ENCODE results near the gene STK32C.

The STK32C gene

DNA sequence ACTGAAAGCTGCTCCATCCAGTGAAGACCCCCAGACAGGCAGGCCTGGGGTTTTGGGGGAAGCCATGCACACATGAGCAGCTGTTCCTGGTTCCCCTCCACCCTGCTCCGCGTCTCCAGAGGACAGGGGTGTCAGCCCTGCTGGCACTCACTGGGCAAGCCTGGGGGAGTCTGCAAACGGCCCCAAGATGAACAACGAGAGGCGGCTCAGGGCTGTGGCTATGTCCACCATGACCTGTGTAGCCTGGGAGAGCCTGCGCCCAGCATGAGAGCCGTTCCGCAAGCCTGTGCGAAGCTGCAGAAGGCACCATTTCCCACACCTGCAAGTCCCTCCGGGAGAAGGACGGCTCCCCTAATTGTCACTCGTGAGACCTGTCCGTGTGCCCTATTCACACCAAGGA, 61.5 kb downstream of the STK32C start:
- DNase-seq (ENCODE audit: low read depth), result no peak

DNA sequence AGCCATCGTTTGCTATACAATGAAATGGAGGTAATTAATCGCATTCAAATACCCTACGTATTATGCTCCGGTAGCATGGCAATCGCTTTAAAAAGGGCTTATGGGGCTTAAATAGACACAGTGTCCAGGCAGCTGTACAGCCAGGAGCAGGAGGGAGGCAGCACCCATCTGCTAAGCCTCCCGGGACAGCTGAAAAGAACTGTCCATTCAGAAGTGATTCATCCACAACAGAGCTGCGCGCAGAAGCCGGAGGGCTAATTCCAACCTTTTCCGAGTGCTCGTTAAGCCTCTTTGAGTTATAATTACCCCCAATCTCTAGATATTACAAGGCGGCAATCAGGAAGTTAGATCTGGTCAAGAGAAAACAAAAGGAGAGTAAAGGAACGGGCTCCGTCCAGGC, 62.7 kb downstream of the STK32C start:
- no peak for DNase-seq (ENCODE audit: low read depth)

DNA sequence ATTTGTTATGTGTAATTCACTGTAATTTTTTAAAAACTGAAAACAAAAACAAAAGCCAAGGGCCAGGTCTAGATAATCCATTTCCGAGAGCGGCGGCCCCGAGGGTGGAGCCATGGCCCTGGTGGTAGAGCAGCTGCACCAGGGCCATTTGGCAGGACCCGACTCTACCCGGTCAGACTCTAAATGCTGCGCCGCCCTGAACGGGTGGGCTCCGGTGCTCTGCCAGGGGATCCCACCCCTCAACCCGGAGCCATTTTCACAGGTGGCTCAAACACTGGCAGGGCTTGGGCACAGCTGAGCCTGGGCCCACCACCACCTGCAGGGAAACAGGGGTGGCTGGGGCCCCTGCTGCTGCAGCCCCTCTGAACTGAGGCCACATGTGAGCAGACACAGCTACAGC, 64.1 kb downstream of the STK32C start:
- no peak for DNase-seq (ENCODE audit: low read depth)

DNA sequence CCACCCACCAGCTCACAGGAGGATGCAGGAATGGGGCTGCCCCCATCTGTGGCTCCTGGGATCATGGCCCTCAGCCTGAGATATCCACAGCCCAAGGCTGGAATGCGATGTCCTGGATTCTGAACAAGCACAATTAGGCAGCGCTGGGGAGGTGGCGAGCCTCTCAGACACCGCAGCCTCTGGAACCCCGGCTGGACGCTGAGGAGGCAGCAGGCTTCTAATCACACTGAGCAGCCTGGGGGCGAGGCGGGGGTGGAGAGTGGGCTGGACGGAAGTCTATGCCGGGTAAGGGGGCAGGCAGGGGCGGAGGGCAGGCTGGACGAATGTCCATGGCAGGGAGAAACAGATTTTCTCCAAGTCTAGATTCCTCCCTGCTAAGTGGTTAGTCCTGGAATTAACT, 64.6 kb downstream of the STK32C start:
- DNase-seq (ENCODE audit: low read depth), result no peak

DNA sequence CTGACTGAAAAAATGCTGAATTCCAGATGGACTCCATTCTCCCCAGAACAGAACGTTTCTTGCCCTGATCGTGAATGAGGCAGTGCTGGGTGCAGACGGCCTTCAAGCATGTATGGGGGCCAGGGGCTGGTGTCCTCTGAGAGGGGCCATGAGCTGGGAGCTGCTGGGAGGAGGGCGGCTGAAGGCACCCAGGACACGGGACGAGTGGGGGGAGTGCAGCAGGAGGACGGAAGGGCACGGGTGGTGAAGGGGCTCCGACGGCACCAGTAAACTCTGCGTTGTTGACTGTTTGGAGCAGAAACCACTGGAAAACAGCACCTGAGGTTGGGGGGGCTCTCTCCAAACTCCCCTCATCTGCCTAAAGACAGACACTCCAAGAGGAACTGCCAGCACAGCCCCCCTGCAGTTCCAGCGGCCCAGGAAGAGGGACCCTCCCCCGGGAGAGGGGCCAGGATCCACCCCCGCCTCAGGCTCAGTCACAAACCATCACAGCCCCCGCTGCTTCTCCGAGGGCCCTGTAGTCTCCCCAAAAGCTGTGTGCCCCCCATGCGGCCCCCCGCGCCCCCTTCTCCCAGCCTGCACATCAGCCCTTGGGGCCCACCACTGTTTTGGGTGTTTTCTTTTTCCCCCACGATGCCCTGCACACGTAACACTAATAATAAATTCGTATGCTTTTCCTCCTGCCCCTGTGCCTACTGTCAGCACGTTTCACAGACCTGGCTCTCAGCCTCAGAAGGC, 65.5 kb downstream of the STK32C start:
- no peak for DNase-seq (ENCODE audit: low read depth)

DNA sequence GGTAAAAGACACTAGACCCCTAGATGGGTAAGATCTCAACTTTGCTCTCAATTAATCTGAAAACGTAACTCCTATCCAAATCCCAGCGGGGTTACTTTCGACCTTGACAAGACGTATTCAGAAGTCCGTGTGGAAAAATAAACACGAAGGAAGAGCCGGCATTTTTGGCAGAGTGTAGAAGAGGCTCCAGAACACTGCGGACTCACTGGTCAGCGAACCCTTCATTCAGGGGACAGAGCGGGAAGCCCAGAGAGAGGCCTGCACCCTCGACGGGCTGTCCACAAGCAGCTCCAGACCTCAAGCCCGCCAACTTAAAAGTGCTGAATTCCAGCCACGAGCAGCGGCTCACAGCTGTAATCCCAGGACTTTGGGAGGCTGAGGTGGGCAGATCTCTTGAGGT, 66.3 kb downstream of the STK32C start:
- DNase-seq (ENCODE audit: low read depth), result no peak

DNA sequence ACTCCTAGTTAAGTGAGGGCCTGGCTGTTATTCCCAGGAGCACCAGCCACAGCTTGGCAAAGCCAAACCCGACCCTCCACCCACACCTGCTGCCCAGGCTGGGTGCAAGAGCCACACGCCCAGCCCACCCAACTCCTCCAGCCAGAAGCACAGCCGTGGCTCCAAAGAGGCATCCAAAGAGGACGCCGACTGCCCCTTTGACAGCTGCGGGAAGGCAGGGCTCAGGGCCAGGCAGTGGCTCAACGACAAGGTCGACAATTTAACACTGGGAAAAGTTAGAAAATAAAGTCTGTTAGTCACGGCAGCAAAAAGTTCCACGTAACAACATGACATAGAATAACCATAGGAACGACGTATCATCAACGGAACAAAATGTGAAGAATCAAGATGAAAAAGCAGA, 66.7 kb downstream of the STK32C start:
- DNase-seq (ENCODE audit: low read depth), result no peak

DNA sequence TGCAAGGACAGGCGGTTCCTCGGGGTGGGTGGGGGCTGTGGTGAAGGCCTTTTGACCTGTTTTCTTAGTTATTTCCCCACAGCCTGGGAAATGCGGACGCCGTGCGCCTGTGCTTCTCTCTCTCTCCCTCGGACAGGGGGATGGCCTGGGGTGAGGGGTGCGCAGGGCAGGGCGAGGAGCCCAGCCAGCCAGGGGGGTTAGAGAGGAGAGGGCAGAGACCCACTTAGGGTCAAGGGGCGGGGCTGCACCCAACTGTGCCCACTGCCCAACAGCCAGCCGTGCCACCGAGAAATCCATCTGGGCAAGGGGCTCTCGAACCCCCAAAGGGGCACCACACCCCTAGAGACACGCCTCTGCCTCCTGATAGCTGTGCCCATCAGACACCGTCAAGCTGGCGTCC, 67.2 kb downstream of the STK32C start:
- no peak for DNase-seq (ENCODE audit: low read depth)

DNA sequence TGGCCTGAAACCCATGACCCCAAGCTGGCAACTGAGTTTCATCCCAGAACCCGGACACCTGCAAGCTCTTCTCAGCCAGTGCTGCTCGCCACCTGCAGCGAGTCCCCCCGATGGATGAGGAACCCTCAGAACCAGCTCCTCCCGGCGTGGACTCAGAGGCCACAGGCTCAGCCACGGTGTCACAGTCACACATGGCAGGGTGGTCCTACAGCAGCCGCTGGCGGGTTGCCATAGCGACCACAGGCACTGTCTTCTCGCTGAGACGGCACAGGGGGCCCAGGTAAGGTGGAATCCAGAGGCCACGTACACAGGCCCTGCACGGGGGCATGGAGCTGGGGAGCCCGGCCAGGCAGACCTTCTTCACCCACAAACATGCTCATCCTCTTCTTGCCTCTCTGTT, 67.6 kb downstream of the STK32C start:
- no peak for DNase-seq (ENCODE audit: low read depth)

DNA sequence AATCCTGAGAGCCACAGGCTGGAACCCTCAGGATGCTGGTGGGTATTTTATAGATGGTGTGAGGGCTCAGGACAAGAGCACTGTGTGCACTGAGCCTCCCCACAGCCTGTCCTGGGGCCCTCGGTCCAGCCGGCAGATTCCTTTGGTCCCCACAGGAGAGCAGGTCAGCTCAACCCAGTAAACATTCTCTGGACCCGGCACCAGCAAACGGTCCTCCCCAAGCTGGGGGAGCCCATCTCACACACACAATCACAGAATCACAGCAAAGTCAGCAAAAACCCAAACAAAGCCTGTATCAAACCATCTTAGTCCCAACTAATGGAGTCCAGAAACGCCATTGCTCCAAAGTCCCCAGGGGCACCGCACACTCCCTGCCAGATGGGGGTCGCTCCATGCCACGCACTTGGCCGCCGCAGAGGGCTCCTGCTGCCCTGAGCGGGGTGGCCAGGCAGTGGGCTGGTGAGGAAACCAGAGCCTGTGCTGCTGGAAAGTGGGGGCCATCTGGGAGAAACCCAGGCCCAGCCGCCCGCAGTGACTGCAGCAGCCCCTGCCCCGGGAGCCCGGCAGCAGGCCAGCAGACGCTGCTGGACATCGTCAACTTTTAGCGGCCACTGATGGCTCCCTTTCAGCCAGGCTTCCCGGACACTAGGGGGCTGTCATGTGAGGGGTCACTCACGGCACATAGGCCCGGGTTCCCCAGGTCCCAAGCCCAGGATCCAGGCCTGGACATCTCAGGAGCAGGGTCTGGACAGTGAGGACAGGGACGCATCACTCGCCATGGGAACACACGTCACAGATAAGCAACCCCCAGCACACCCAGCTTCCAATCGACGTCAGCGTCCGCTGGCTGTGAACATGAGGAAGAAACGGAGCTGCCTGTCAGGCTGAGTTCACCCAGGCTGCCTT, 68.4 kb downstream of the STK32C start:
- no peak for DNase-seq (ENCODE audit: low read depth)

DNA sequence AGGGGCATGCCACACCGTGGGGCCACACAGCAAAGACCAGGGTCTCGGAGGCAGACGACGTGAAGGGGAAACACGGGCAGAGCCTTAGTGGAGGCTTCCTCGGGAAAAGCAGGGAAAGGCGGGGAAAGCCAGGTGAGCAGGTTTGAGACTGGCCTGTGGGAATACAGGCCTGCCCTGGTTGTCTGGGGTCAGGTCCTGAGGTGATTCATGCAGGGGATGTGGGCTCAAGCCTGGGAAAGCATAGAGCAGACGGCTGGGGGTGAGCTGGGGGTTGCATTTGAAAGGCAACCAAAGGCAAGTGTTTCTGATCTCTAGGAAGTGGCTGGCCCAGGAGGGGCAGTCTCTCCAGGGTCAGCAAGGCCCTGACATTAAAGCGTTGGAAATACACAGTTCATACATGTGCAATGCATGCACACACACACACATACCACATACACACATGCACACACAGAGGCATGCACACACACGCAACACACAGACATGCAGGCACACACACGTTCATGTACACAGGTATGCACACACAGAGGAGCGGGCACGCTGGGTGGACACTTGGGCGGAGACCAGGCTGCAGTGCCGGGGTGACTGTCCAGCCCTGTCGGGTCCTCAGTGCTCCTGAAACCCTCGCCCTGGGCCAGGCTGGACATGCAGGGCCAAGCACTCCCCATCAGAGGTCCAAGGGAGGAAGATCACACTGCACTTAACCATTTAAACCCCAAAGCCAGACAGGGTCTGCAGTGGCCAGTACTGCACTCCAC, 69.2 kb downstream of the STK32C start:
- DNase-seq (ENCODE audit: low read depth), result no peak

DNA sequence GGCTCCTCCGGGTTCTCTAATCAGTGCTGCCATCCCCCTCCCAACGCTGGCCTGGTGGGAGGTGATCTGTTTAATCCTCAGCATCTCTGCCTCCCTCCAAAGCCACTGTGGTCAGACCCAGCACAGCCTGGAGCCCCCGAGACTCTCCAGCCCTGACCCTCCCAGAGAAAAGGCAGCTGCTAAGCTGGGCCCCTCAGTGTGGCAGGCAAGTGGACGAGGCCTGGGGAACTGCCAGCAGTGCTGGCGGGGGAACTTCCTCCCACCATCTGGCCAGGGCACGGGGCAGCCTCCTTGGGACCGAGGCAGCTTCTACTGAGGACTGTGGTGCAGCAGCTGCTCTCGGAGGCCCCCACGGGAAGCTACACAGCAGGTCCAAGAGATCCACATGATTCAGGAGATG, 69.9 kb downstream of the STK32C start:
- no peak for DNase-seq (ENCODE audit: low read depth)

DNA sequence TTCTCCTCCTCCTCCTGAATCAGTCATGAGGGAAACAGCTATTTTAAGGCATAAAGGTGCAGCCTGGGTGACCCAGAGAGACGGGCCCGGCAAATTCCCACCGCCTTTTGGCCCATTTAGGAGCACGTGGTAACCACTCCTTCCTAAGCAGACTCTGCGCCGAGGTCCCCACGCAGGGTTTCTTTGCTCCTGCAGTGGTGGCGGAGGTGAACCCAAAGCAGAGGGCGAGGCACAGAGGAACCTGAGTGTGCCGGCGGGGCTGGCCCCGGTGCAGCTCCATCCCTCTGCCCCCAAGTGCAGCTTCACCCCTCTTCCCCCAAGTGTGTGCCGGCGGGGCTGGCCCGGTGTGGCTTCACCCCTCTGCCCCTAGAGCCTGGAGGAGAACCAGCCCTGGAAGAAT, 70.4 kb downstream of the STK32C start:
- no peak for DNase-seq (ENCODE audit: low read depth)

DNA sequence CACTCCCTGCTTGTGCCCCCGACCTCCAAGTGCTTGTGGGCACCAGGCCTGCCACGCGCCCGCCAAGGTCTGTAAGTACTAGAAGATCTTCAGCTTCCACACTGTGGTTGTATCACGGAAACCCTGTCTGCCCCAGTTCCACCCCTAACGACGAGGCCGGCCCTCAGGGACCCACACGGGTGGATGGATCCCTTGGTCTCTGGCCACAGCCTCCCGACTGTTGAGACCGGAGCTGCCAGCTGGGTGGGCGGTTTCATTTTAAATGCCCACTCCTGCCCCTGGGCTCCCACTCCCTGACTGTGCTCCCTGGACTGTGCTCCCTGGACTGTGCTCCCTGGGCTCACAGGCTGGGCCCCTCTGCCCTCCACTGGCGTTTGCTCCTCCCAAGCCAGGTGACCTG, 70.9 kb downstream of the STK32C start:
- no peak for DNase-seq (ENCODE audit: low read depth)

DNA sequence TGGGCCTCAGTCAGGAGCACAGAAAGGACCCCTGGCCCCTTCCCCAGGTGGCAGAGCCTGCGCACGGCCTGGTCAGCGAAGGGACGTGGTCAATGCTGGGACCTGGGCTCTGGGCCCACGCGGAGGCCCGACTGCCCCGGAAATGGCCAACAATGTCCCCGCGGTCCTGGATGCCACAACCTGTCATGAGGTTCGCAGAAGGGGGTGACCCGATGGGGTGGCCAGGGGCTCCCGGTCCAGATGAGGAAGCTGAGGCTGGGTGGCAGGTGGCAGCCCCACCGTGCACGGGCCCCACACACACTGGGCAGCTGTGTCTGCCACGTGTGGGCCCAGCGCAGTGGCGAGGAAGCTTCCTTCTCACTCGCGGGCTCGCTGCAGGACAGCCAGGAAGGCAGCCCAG, 71.6 kb downstream of the STK32C start:
- DNase-seq (ENCODE audit: low read depth), result no peak

DNA sequence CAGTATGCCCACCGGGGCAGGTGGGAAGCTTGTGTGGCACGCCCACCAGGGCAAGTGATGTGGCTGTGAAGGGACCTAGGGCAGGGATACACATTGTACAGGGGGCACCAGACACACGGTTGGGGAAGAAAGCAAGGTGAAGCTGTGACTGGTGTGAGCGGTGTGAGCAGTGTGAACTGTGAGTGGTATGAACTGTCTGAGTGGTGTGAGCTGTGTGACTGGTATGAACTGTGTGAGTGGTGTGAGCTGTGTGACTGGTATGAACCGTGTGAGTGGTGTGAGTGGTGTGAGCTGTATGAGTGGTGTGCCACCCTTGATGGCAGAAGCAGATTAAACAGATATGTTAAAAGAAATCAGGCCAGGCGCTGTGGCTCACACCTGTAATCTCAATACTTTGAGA, 72.9 kb downstream of the STK32C start:
- DNase-seq (ENCODE audit: low read depth), result no peak

DNA sequence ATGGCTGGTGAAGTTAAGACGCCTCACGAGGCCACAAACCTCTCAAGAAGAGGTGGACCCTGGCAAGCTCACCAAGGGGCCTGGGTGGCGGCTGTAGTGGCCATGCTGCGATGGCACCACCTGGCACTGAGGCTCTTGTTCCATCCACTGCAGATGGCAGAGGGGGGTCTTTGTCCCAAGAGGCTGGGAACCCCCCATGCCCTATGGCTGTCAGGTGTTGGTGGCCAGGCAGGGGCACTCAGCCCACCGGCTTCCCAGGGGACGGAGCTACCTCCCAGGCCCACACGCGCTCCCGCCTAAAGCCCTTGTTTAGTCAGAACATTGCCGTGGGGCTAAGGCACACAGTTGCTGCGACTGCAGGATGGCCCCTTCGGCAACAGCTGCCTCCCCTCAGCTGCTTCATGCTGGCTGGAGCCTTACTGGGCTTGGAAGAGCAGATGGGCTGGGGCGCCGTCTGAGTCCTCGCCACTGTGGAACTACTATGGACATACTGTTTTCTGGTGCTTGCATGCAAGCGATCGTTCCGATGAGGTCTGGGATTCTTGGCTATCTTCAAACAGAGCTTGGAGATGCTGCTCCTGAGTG, 74.2 kb downstream of the STK32C start:
- no peak for DNase-seq (ENCODE audit: low read depth)

DNA sequence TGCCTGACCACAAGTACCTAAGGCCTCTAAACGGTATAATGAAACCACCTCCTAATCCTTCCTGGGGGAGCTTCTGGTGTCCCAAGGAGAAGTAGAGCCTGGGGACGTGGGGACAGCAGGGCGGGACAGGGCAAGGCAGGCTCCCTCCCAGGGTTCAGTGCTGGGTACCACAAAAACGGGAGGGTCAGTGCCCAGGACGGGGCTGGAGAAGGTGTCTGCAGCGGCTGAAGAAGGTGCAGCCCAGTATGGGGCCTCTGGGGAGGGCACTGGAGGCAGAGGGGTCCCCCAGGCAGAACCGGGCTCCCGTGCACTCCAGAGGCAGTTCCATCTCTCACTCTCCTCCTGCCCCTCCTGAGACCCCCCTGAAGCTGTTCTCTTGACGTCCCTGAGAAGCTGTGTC, 74.8 kb downstream of the STK32C start:
- DNase-seq (ENCODE audit: low read depth), result no peak

DNA sequence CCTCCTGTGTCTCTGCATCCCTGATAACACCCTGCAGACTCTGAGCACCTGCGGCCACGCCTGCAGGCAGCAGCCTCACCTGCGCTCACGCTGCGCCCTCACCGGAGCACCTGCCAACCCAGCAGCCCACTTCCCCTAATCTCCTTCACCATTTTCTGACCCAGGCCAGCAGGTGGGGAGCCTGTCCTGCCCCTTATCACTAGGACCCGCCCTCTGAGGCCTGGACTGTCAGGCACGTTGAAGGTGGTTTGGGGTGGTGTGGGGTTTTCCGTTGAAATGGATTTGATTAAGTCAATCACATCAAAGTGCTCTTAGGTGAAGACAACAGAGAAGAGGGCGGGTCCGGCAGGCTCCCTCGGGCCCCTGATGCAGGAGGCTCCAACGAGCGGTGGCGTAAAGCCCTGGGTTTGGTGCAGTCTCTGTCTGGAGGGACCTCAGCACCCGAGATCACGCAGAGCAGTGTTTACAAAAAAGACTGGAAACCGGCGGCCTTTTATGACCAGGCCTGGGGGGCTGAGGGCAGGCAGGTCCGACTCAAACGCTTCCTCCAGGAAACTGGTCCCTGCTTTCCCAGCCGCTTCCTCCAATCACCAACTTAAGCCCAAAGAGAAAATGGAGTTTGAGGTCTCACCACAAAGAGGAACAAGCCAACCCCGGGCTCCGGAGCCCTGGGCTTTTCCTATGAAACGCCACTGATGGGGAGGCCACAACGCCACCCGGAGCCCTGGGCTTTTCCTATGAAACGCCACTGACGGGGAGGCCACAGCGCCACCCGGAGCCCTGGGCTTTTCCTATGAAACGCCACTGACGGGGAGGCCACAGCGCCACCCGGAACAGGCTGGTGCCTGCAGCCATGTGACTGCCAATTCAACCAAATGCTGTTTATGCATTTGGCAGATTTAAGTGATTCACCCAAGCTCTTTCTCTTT, 75.5 kb downstream of the STK32C start:
- peak; percentile 75 for DNase-seq (ENCODE audit: low read depth)

DNA sequence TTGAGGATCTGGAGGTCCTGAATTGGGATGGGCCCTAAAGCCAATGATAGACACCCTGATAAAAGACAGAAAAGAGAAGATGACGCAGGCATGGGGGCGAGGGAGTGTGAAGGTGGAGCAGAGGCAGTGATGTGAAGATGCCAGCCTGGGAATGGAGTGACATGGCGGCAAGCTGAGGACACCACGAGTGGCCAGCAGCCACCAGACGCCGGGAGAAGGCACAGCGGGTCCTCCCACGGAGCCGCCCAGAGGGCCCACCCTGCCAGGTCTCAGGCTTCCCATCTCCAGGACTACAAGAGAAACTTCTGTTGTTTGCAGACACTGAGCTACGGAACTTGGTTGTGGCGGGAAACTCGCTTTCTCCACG, 76.1 kb downstream of the STK32C start:
- no peak for DNase-seq (ENCODE audit: low read depth)

DNA sequence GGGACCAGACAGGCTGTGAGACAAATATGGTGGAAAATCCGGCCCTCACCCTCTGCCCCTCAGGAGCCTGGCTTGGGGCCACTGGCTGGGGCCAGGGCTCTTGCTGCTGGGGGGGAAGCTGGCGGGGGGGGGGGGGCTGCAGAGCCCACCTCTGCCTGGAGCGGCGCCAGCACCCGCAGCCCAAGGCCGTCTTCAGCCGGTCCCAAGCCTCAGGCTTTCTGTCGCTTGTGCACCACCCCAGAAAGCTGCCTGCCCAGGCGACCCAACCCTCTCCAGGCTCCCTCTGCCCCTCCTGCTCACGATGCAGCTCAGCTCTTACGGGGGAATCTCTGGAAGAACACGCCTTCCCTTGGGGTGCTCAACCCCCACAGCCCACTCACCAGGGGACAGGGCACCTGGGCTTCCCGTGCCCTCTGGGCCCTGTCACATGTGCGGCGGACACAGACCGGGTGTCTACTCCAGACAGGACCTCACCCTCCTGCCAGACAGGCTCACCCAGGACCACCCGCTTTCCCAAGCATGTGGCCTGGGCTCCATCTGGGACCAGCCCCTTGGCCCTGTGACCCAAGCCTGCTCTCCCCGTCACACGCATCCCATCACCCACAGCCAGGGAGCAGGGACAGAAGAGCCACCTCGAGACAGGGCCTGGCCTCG, 77.1 kb downstream of the STK32C start:
- DNase-seq (ENCODE audit: low read depth), result no peak
